ENCODE measurements around the gene FGF19.

- TF ChIP-seq CTCF (IDR thresholded peaks at IDR 0.05) (no peak), EP300 (IDR thresholded peaks at IDR 0.05; ENCODE audit: low read depth) (no peak), POLR2A (IDR thresholded peaks at IDR 0.05) (no peak)
These were observed 49.7 kb downstream of the FGF19 start for GRCh38 chr11:69654001-69654659.

Data from transverse colon (tissue), 3 donors.